Measurements from ENCODE around the gene OR51B4.
"Not testable (repeated sequence)": the region's sequence is repeated elsewhere in the genome, so short reads cannot be mapped to it uniquely, and the experiment has no call there.

The OR51B4 gene

GRCh38 chr11:5267033-5267563 lies 34.6 kb downstream of the OR51B4 start:
- DNase-seq = no peak

- DNase-seq = no peak
Observed at GRCh38 chr11:5266609-5267008, 35.1 kb downstream of the OR51B4 start.

- no peak for DNase-seq
Observed at GRCh38 chr11:5265832-5266231, 35.9 kb downstream of the OR51B4 start.

GRCh38 chr11:5258543-5259262 lies 43.0 kb downstream of the OR51B4 start:
- DNase-seq = no peak

- DNase-seq = no peak
Observed at GRCh38 chr11:5257296-5257695, 44.5 kb downstream of the OR51B4 start.

GRCh38 chr11:5254646-5255413 lies 46.9 kb downstream of the OR51B4 start, which contains the start of gene HBG2:
TSS of gene HBG2 (minus strand) at chr11:5254781. CDS start at chr11:5254728, 53 bp downstream.
- DNase-seq = not testable (repeated sequence)

- DNase-seq = not testable (repeated sequence)
Observed at GRCh38 chr11:5254023-5254422, 47.7 kb downstream of the OR51B4 start.

GRCh38 chr11:5253440-5253839 lies 48.3 kb downstream of the OR51B4 start:
- DNase-seq = not testable (repeated sequence)

GRCh38 chr11:5252919-5253265 lies 48.9 kb downstream of the OR51B4 start:
- DNase-seq = no peak

- DNase-seq = no peak
Observed at GRCh38 chr11:5252192-5252918, 49.4 kb downstream of the OR51B4 start.

GRCh38 chr11:5251746-5252145 lies 50.0 kb downstream of the OR51B4 start:
- DNase-seq = no peak

Data from NCI-H345 (cell line).